Nucleus accumbens (tissue), 56 donors: ENCODE measurements around the gene GLS2.
A peak's percentile ranks its signal among the peaks of the same experiment; 100 is the strongest.
"Not testable (repeated sequence)": the region's sequence is repeated elsewhere in the genome, so short reads cannot be mapped to it uniquely, and the experiment has no call there.

Experiments
- DNase-seq, 56 donors: peaks; one replicate each; lab custom pipeline; 2025; lab: John Stamatoyannopoulos, UW

Gene GLS2

DNA sequence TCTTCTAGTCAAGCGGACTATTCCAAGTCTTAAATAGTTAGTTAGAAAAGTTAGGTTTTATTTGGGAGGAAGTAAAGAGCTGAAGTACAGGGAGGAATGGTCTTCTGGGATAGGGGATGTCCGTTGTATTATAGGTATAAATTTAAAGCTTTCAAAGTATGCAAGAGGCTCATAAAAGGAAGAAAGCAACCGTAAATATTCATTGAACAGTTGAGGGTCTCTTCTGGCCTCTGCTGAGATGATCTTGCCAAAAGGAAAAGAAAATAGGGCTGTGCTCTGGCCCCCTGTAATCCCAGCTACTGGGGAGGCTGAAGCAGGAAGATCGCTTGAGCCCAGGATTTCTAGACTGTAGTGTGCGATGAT lies 38.4 kb downstream of the GLS2 start:
- DNase-seq, result no peak

GRCh38 chr12:56448860-56449621 lies 38.9 kb downstream of the GLS2 start, which contains the start of gene TIMELESS:
TSS of gene TIMELESS (minus strand) at chr12:56449426. CDS start at chr12:56434170, 15,256 bp downstream.
- DNase-seq, result peak in 55 of 56 donors; percentile 16 to 100 (median 91)

GRCh38 chr12:56443208-56443607 lies 44.8 kb downstream of the GLS2 start:
- not testable (repeated sequence) for DNase-seq

DNA sequence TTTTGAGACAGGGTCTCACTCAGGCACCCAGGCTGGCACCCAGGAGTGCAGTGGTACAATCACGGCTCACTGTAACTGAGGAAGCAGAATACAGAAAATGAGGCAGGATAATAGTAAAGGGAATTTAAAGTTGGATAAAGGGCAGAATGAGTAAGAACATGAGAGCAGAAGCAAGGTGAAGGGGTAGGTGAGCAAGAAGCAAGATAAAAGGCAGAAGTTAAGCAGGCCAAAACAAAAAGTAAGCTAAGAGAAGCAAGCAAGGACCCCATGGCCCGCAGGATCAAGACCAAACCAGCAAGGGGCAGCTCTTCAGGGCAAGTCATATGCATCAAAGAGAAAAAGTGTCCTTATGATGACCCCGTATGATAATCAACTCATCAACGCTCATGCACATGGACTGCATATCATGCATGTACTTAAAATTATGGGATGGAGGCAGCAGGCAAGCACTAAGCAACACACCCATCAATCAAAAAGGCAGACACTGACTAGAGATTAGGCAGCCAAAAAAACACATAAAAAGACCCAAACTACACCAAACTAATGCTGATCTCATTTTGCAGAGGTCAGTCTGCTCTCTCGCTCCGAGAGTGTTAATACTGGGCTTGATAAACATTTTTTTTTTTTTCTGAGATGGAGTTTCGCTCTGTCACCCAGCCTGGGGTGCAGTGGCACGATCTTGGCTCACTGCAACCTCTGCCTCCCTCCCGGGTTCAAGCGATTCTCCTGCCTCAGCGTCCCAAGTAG lies 50.4 kb downstream of the GLS2 start:
- DNase-seq, result no peak

DNA sequence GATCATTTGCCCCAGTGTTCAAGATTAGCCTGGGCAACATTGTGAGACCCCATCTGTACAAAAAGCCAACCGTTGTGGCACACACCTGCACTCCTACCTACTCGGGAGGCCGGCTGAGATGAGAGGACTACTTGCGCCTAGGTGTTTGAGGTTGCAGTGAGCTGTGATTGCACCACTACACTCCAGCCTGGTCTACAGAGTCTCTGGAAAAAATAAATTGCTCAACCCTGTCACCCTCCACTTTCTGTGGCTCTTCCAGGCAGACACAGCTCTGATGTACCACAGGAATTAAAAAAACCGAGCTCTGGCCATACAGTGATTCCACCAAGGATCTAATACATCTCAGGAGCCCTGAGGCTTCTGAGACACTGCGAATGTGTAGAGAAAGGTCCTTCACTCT lies 53.1 kb downstream of the GLS2 start:
- no peak for DNase-seq

DNA sequence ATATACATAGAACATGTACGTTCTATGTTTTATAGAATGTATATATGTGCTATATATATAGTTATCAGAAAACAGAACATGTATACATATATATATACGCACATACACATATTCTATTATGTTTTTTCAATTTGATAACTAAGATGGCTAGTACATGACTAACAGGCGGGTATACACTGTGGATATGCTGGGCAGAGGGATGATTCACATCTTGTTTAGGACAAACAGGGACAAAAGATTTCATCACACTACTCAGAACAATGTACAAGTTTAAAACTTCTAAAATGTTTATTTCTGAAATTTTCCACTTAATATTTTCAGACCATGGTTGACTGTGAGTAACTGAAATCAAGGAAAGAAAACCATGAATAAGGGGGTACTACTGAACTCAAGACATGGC lies 56.1 kb downstream of the GLS2 start:
- DNase-seq, result no peak

DNA sequence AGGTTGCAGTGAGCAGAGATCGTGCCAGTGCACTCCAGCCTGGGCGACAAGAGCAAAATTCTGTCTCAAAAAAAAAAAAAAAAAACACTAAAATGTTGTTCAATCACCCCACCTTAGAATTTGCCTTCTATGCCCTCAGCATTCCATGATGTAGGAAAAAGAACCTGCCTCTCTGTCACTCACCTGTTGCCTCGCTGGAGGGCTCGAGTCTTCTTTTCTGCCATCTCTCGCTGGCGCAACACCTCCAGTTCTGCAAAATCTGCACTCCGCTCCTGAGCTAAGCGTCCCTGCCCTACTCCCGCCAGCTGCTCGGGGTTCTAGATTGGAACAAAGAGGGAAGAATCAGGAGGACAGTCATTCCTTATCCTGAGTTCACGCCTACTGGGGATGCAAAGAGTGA lies 56.7 kb downstream of the GLS2 start:
- DNase-seq, result no peak

- DNase-seq, result no peak
These were observed 62.0 kb downstream of the GLS2 start for GRCh38 chr12:56425940-56426438.

GRCh38 chr12:56425193-56425592 lies 62.8 kb downstream of the GLS2 start:
- DNase-seq, result no peak
